ENCODE measurements around the gene CYB5R3.
A peak's percentile ranks its signal among the peaks of the same experiment; 100 is the strongest.
"Not testable (repeated sequence)": the region's sequence is repeated elsewhere in the genome, so short reads cannot be mapped to it uniquely, and the experiment has no call there.

The CYB5R3 gene

DNA sequence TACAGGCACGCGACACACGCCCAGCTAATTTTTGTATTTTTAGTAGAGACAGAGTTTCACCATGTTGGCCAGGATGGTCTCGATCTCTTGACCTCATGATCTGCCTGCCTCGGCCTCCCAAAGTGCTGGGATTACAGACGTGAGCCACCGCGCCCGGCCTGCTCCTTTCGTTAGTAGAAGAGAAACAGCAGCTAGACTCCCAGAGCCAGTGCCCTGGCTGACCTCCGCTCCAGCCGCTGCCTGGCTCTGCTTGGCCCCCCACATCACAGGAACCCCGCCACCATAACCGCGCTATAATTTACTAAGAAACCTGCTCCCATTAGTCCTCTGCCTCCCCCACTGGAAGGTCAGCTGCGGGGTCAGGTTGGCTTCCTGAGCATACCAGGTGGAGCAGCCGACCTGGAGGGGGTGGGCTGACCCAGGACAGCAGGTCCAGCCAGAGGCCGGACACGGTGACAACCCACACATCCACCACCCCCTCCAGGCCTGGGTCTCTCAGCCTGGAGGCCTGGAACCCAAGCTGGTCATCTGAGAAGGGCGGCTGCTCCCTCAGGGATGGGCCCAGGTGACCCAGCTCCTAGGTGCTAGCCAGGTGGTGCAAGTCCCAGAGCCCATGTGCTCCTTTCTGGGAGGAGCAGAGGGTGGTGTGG, 27.0 kb downstream of the CYB5R3 start:
- no peak for DNase-seq

DNA sequence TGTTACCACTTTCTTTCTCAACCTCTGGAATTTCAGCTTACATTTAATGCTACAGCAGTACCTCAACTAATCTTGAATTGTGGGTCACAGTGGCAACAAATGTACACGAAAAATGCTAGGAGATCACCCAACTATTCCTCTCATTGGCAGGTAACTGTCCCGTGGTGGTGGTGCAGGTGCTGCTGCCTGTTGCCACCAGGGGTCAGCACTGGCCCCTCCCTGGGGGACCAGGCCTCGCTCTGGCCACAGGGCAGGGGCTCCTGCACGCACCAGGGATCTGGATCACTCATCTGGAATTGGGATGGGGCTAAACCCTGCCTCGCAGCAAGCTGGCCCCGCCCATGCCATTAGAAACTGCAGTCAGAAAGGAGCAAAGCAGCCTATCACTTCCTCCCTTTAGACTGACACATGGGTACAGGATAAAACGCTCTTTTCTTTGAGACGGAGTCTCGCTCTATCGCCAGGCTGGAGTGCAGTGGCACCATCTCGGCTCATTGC, 27.6 kb downstream of the CYB5R3 start:
- DNase-seq, result peak; percentile 6

DNA sequence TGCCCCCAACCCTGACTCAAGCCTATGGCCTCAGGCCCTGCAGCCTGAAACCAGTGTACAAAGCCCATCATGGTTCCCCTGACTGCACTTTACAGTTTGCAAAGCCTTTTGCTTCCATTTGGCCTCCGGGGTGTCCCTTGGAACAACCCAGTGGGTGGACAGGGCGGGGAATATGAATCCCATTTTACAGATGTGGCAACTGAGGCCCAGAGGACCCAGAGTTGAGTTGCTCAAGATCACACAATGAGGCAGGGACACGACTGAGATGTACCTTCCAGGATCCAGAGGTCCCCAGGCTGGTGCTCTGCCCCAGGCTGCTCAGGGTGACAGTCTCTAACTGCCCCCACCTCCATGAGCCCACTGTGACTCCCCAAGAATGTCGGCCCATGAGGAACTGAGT, 29.1 kb downstream of the CYB5R3 start:
- DNase-seq, result no peak

DNA sequence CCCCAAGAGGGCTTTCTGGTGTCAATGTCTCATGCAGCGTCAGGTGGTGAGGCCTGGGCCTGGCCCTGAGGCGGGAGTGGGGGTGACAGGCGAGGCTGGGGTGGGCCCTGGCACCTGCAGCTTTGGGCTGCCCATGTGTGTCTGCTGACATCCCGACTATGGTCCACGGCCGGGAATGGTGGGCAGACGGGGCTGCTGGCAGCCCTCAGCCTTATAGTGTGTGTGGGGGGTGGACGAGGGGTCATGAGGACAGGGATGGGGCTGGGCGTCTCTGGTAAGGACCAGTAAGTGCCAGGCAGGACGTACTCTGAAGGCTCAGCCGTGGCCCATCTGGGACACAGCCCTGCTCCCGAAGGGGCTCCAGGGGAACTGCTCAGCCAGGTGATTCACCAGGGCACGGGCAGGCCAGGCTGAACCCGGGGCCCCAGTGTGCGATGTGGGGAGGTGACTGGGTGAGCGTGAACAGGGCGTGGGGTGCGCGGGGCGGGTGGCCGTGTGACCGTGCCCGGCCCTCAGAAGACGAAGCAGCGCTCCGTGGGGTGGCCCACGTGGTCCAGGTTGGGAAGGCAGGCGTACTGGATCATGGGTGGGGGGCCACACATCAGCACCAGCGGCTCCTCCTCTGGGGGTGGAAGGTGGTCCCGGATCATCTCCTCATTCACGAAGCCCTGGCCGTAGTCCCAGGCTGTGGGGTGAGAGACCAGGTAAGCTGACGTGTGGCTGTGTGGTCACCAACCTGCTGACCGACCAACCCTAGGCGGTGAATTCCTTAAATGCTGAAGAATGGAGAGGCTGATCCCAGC, 29.7 kb downstream of the CYB5R3 start:
- DNase-seq, result no peak

DNA sequence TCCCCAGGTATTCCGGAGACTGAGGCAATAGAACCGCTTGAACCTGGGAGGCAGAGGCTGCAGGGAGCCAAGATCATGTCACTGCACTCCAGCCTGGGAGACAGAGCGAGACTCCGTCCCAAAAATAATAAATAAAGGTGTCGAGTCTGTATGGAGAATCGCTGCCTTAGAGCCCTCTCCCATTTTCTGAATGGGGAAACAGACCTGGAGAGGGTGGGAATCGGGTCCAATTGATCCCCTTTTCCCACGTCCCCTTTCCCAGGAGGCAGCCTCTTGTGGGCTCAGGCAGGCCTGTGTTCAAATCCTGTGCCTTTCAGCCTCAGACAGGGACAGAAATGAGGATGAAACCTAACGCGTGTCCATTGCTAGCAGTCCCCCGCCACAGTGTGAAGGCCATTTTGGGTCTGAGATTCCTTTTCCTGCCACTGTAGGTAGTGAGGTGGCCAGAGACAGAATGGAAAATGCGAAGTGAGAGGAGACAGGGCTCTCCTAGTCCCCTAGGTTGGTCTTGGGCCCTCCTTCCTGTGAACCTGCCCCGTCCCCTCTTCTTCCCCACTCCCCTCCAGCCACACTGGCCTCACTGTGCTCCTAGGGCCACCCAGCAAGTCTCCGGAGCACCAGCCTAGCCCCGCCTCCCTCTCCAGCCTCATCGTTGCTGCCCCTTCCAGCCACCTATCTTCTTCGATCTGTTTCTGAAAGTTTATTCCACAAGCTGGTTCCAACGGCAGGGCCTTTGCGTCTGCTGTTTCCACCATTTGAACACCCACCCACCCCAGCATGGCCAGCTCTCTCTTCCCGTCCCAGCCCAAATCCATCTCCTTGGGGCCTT, 31.8 kb downstream of the CYB5R3 start:
- DNase-seq, result no peak

DNA sequence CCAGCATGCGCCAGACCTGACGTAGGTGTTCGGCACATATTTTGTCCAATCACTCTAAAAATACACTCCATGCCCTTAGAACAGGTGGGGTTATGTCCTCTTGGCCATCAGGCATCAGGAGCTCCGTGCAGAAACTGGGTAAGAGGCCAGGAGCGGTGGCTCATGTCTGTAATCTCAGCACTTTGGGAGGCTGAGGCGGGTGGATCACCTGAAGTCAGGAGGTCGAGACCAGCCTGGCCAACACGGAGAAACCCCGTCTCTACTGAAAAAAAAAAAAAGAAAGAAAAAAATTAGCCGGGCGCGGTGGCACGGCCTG, 33.4 kb downstream of the CYB5R3 start:
- DNase-seq, result not testable (repeated sequence)

DNA sequence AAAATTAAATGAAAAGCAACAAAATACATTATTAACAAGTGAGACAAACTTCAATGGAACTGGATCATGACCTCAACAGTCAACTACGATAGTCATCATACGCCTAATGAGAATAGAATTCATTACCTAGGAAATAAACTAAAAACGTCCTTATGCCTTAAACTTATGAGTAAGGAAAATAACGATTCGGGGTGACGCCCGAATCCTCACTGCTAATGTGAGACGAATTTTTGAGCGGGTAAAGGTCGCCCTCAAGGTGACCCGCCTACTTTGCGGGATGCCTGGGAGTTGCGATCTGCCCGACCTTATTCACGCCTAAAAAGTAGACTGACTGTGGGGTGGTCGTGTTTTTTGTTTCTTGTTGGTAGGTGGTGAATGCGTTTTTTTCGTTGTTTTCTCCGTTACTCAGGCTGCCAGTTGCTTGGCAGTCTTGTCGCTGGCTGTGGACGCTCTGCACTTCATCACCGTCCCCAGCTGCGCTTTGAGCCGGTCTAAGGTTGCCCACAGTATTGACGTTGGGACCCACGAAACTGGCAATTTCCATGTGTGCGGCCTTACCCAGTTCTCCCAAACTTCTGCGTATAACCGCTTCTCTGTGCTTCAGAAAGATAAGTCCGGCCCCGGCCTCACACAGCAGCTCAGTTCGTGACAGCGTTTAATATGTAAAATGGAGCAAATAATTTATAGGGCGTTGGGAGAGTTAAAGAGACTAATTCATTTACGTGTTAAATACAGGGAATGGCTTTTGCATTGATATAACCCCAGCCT, 33.9 kb downstream of the CYB5R3 start:
- peak; percentile 94 for DNase-seq

DNA sequence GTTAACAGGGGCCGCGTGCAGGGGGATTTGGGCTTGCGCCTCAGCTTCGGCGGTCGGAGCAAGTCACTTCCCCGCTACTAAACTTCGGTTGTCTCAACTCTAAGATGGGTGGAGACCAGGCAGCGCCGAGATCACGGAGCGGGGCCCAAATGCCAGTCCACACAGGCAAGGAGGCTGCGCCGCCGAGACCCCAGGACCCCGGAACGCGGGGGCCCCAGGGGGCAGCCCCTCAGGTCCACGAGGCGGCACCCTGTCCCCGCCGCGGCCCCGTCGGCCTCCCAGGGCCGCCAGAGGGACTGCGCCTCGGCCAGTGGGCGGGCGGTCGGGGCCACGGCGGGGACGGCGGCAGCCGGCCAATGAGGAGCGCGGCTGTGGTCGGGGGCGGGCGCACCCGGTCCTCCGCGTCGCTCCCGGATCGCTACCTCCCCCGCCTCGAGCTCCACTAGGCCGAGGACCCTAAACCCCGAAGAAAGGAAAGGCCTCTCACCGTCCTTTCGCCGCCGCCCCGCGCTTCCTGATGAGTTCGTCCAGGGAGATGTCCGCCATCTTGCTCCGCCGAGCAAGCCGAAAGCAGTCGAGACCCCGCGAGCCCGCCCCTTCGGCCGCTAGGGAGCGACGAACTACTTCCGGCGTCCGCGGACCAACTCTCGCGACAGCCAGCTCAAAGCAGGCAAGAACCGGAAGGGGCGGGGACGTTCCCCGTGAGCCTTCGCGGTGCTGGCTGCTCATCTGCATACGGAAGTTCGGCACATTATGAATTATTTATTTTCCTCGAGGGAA, 34.7 kb downstream of the CYB5R3 start, which contains the start of gene POLDIP3:
Gene POLDIP3, minus strand, starts transcription at position 572 of the 780 bp plus-strand sequence. Its CDS starts 26 bp downstream, at position 546.
- DNase-seq, result peak; percentile 99

DNA sequence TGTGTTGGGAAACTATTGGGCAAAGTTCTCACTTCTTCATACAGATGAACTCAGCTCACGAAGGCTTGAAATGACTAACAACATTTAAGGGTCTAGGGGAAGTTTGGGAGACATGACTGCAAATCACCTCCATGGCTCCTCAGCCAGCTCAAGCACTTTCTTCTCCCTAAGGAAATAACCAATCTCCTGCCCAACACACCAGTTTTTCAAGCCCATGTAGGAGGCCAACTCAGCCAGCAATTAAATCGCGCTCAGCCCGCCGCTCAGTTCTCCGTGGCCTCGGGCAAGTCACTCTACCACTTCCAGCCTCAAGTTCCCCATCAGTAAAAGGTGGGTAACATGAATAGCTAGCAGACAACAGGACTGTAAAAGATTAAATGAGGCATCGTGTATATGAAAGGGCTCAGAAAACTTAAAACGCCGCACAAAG, 35.3 kb downstream of the CYB5R3 start:
- no peak for DNase-seq

DNA sequence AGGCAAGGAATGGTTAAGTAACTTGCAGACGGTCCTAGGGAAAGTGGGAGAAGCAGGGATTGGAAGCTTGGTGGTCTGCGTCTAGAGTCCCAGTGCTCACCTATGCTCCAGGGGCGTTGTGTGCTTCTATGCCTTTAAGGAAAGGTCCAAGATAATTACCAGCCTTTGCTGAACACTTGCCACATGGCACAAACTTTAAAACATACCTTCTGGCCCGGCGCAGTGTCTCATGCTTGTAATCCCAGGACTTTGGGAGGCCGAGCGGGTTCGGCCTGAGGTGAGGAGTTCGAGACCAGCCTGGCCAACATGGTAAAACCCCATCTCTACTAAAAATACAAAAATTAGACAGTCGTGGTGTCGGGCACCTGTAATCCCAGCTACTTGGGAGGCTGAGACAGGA, 36.9 kb downstream of the CYB5R3 start:
- no peak for DNase-seq

DNA sequence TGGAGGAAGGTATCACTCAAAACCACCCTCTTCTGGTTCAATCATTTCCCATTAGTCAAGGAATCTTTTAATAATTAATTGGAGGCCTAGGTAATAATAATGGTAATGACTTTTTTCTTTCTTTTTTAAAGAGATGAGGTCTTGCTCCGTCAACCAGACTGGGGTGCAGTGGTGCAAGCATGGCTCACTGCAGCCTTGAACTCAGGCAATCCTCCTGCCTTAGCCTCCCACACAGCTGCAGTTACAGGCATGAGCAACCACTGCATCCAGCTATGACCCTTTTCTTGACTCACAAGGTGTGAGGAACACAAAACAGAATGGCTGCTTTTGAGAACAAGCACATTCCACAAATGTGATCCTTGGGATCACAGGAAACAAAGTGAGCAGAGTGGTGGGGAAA, 38.1 kb downstream of the CYB5R3 start:
- no peak for DNase-seq

DNA sequence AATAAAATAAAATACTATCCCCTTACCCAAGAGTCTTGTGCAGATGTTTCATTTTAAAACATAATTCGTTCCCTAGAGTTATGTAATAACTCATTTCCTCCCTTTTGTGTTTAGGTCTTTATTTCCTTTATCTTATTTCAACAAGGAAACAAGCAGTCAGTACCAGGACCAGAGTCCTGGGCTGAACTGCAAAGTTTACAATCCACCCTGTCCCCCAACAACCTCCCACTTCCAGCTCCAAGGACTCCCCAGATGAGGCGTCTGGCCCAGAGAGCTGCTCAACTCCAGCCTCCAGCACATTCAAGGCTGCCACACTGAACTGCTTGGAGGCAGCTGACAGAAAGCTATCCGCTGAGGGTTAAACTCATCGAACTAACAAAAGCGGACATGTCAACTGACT, 39.0 kb downstream of the CYB5R3 start:
- no peak for DNase-seq

DNA sequence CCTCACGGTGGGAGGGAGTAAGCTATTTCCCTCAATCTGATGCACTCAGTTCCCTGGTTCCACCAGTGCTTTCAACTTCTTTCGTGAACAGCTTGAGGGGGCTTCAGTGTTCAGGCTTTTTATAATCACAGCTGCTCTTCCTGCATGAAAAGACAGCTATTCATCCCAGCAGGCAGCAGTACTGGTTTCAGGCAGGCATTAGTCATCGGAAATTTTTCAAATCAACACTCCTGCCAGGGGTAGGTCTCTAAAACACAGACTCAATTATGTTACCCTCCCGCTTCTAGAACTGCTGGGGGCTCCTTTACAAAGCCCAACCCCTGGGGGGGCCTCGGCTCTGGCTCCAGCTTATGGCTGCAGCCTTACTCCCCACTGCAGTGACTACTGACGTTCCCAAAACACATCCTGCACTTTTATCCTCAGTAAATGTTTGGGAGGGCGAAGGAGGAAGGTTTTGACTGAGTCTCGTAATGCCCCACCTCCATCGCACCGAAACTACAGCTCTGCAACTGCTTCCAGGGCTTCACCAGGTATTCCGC, 40.3 kb downstream of the CYB5R3 start:
- peak; percentile 60 for DNase-seq

DNA sequence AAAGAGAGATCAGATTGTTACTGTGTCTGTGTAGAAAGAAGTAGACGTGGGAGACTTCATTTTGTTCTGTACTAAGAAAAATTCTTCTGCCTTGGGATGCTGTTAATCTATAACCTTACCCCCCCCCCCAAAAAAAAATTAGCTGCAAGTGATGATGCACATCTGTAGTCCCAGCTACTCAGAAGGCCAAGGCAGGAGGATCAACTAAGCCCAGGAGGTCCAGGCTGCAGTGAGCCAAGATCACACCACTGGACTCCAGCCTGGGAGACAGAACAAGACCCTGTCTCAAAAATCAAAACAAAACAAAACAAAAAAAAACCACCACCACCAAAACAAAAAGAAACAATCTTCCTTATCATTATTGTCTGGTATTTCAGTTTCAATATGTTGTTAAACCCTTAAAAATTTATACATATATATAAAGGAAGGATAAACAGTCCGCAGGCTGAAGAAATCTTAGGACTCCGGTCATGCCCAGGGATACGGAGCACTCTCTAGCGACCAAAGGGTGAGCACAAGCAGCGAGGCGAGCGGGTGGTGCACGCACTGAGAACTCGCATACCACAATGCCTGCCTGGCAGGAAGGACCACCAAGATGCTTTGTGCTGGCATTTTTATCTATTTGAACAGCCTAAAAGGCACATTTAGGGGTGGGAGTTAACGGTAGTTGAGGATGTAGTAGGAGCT, 40.9 kb downstream of the CYB5R3 start:
- peak; percentile 44 for DNase-seq

DNA sequence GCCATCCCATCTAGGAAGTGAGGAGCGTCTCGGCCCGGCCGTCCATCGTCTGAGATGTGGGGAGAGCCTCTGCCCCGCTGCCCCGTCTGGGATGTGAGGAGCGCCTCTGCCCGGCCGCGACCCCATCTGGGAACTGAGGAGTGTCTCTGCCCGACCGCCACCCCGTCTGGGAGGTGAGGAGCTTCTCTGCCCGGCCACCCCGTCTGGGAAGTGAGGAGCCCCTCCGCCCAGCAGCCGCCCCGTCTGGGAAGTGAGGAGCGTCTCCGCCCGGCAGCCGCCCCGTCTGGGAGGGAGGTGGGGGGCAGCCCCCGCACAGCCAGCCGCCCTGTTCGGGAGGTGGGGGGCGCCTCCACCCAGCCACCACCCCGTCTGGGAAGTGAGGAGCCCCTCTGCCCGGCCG, 41.6 kb downstream of the CYB5R3 start:
- not testable (repeated sequence) for DNase-seq

DNA sequence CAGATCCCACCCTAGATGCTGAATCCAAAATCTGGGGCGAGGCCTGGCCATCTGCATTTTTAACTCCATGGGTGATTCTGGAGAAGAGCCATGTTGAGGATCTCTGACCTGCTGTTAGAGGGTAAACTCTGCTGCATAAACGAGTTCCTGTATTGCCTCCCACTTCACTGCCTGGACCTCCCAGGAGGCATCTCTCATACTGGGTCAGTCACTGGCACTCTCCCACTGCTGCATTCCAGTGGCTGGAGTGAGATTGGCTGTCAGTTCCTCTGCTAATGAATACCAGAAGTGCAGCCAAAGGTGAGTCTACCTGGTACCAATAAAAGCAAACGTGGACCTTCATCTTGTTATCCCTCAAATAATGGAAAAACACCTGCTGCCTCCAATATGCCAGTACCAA, 44.8 kb downstream of the CYB5R3 start:
- DNase-seq, result no peak

DNA sequence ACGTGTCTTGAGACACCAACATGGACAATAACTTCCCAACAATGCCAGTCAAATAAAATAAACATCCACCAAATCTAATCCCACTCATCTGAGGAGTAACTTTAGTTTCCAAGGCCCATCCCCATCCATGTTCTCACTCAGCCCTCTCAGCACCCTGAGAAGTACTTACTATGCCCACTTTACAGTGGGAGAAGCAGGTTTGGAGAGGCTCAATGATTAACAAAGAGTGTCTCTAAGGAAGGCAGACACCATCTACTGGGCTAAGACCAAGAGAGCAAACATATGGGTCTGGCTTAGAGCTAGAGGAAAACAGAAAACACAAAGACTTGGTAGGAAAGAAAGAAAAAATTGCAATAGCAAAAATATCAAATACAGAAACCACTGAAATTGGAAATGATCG, 45.8 kb downstream of the CYB5R3 start:
- no peak for DNase-seq

DNA sequence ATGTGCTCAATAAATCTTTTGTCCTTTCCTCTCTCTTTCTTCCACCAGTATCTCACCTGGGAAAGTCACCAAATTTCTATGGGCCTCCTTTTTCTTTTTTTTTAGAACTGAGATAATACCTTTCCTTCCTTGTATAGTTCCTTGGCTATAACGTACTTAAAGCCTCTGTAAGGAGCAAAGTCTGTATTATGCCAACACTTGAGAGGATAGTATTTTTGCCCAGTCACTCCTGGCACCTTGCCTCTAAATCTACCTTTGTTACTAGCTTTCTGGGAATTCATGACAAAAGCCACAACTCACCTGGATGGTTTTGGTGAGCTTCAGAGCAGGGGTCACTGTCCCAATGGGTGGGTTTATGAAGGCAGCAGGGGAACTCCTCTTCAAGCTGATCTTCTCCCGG, 46.7 kb downstream of the CYB5R3 start:
- DNase-seq, result no peak

DNA sequence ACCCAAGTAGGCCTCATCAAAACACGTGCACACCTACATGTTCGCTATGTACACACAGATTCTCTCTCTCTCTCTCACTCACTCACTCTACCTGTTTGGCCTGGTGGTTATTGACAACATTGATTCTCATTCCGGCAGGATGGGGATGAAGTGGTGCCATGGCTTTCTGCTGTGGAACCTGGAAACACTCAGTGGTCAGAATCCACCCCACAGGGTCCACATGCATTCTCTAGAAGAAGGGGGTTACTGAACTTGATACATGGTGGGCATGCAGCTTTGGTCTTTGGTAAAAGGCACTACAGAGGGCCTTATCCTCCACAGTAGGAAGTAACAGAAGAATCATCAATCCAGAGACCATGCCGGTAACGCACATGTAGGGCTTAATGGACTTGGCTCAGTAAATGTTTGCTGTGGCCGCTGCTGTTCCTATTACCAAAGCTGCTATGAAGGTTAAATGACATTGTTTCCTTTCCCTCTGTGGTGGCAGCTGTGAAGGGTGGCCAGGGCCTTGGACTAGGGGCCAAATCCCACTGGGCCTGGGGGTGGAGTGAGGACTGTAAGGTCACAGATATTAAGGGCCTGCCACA, 47.2 kb downstream of the CYB5R3 start:
- DNase-seq, result no peak

DNA sequence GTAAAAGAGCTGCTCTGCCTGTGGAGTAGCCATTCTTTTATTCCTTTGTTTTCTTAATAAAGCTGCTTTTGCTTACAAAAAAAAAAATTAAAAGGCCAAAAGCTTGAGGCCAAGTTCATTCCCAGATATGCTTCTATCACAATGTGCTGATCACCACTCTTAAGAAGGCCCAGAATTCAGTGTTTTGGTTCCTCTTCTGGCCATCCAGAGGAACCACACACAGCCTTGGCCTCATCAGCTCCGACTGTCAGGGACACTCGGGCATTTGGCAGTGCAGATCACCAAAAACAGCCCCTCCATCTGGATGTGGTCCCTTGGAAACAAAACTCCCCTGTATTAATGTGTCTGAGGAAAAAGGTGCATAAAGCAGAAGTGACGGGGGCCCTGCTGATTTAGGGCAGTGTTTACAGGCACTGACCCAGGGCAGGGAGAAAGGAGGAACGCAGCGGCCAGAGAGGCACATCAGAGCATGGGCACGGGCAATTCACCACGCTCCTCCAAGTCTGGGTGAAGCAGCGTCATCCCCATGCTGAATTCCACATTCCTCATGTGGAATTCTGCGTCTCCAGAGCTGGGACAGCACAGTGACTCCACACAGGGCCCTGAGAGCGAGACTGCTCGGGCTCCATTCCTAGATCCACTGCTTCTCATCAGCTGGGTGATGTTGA, 52.2 kb downstream of the CYB5R3 start:
- no peak for DNase-seq
